Suprapubic skin (tissue), 3 donors: ENCODE results near the gene FSTL4.

Experiments used
- POLR2A ChIP-seq, 2 donors: fragments of 450-650 bp; IDR thresholded peaks; one replicate each; pipeline ENCODE4 v1.6.1; 2017; ENCODE audit warnings: antibody characterized with exemption in 2 of 2, mild to moderate bottlenecking in 2 of 2, moderate library complexity in 2 of 2
- TF ChIP-seq, protein P1 (sequence below), 2 donors: fragments of 200-600 bp in 1 of 2; fragments of 450-650 bp in 1 of 2; sonication (generic) in 1 of 2; IDR thresholded peaks; one replicate each; pipeline ENCODE4 v1.5.1; 2016 to 2019; ENCODE audit warnings: antibody characterized with exemption in 2 of 2, mild to moderate bottlenecking in 1 of 2, moderate library complexity in 1 of 2

DNA sequence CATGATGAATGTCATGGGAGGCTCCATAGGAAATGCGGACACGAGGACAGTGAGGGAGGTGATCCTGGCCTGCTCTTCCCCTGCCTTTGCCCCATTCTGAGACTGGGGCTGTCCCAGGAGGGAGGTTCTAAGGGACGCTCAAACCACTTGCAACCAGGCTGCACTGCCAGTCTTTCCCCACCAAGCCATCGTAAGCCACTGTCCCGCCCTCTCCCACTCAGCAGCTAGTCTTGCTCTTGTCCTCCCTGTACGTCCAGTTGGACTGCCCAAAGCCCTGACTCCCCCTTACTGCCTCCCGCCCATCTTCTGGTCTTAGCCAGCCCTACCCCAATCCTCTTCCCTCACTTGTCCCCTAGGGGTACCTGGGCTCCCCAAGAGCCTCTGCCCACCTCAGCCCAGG lies 115.7 kb downstream of the FSTL4 start:
- TF ChIP-seq, protein P1, sequence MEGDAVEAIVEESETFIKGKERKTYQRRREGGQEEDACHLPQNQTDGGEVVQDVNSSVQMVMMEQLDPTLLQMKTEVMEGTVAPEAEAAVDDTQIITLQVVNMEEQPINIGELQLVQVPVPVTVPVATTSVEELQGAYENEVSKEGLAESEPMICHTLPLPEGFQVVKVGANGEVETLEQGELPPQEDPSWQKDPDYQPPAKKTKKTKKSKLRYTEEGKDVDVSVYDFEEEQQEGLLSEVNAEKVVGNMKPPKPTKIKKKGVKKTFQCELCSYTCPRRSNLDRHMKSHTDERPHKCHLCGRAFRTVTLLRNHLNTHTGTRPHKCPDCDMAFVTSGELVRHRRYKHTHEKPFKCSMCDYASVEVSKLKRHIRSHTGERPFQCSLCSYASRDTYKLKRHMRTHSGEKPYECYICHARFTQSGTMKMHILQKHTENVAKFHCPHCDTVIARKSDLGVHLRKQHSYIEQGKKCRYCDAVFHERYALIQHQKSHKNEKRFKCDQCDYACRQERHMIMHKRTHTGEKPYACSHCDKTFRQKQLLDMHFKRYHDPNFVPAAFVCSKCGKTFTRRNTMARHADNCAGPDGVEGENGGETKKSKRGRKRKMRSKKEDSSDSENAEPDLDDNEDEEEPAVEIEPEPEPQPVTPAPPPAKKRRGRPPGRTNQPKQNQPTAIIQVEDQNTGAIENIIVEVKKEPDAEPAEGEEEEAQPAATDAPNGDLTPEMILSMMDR (IDR thresholded peaks at IDR 0.05): no peak
- no peak for TF ChIP-seq POLR2A (IDR thresholded peaks at IDR 0.05)
